ENCODE results near the gene HTRA3. TPM values are rescaled to one million over a fixed set of nuclear protein-coding genes. Genes with fewer than 3 reads are reported as not detected.

HTRA3 gene
- polyA plus RNA-seq, 1 donor, result 15.5 TPM

GRCh38 chr4:8282134-8282641, 12.6 kb downstream of the HTRA3 start:
- Histone ChIP-seq H3K36me3 (ENCODE audit: control insufficient read depth, insufficient read depth, low read length) (no peaks in the 10 kb centered on the region), H3K27me3 (ENCODE audit: control insufficient read depth, insufficient read depth, low read length) (no peaks in the 10 kb centered on the region), H3K4me1 (ENCODE audit: control insufficient read depth, insufficient read depth, low read length) (peaks cover 7% of the 10 kb centered on the region), H3K4me3 (ENCODE audit: low read length) (no peak overlapping the region), H3K27ac (ENCODE audit: low read length) (no peak overlapping the region), H3K9me3 (ENCODE audit: control insufficient read depth, low read depth, low read length) (no peaks in the 10 kb centered on the region)
- WGBS (ENCODE audit: insufficient coverage, low lambda C conversion rate), result no CpG with 5 or more reads among the region's 14 CpGs
- DNase-seq, result no peak

- H3K27ac ChIP-seq (ENCODE audit: low read length), result no peak overlapping the region
- no peak overlapping the region for H3K4me3 ChIP-seq (ENCODE audit: low read length)
- H3K9me3 ChIP-seq (ENCODE audit: control insufficient read depth, low read depth, low read length), result no peaks in the 10 kb centered on the region
- no peaks in the 10 kb centered on the region for H3K36me3 ChIP-seq (ENCODE audit: control insufficient read depth, insufficient read depth, low read length)
- no peak for DNase-seq
- peaks cover 4% of the 10 kb centered on the region for H3K4me1 ChIP-seq (ENCODE audit: control insufficient read depth, insufficient read depth, low read length)
- WGBS (ENCODE audit: insufficient coverage, low lambda C conversion rate), result 100% methylated on average over 2 of the region's 14 CpGs
- H3K27me3 ChIP-seq (ENCODE audit: control insufficient read depth, insufficient read depth, low read length), result no peaks in the 10 kb centered on the region
Observed at GRCh38 chr4:8282742-8283141, 13.2 kb downstream of the HTRA3 start.

GRCh38 chr4:8283161-8283560, 13.6 kb downstream of the HTRA3 start:
- no CpG with 5 or more reads among the region's 10 CpGs for WGBS (ENCODE audit: insufficient coverage, low lambda C conversion rate)

GRCh38 chr4:8283631-8284121, 14.1 kb downstream of the HTRA3 start:
- no peaks in the 10 kb centered on the region for H3K27me3 ChIP-seq (ENCODE audit: control insufficient read depth, insufficient read depth, low read length)
- H3K4me1 ChIP-seq (ENCODE audit: control insufficient read depth, insufficient read depth, low read length), result no peaks in the 10 kb centered on the region
- no peak for DNase-seq
- H3K9me3 ChIP-seq (ENCODE audit: control insufficient read depth, low read depth, low read length), result no peaks in the 10 kb centered on the region
- no peaks in the 10 kb centered on the region for H3K36me3 ChIP-seq (ENCODE audit: control insufficient read depth, insufficient read depth, low read length)
- H3K4me3 ChIP-seq (ENCODE audit: low read length), result no peak overlapping the region
- WGBS (ENCODE audit: insufficient coverage, low lambda C conversion rate), result no CpG with 5 or more reads among the region's 20 CpGs
- H3K27ac ChIP-seq (ENCODE audit: low read length), result no peak overlapping the region

More at GRCh38 chr4:8283161-8283560, 13.6 kb downstream of the HTRA3 start:
- no peaks in the 10 kb centered on the region for H3K9me3 ChIP-seq (ENCODE audit: control insufficient read depth, low read depth, low read length)
- H3K36me3 ChIP-seq (ENCODE audit: control insufficient read depth, insufficient read depth, low read length), result no peaks in the 10 kb centered on the region
- H3K27ac ChIP-seq (ENCODE audit: low read length), result no peak overlapping the region
- H3K4me3 ChIP-seq (ENCODE audit: low read length), result no peak overlapping the region
- H3K27me3 ChIP-seq (ENCODE audit: control insufficient read depth, insufficient read depth, low read length), result no peaks in the 10 kb centered on the region
- no peak for DNase-seq
- no peaks in the 10 kb centered on the region for H3K4me1 ChIP-seq (ENCODE audit: control insufficient read depth, insufficient read depth, low read length)

- WGBS (ENCODE audit: insufficient coverage, low lambda C conversion rate), result no CpG with 5 or more reads among the region's 11 CpGs
- Histone ChIP-seq H3K9me3 (ENCODE audit: control insufficient read depth, low read depth, low read length) (no peaks in the 10 kb centered on the region), H3K4me1 (ENCODE audit: control insufficient read depth, insufficient read depth, low read length) (no peaks in the 10 kb centered on the region), H3K4me3 (ENCODE audit: low read length) (no peak overlapping the region), H3K27ac (ENCODE audit: low read length) (no peak overlapping the region), H3K27me3 (ENCODE audit: control insufficient read depth, insufficient read depth, low read length) (no peaks in the 10 kb centered on the region), H3K36me3 (ENCODE audit: control insufficient read depth, insufficient read depth, low read length) (no peaks in the 10 kb centered on the region)
- no peak for DNase-seq
Observed at GRCh38 chr4:8284391-8284790, 14.8 kb downstream of the HTRA3 start.

- H3K36me3 ChIP-seq (ENCODE audit: control insufficient read depth, insufficient read depth, low read length), result no peaks in the 10 kb centered on the region
- no CpG with 5 or more reads among the region's 16 CpGs for WGBS (ENCODE audit: insufficient coverage, low lambda C conversion rate)
- no peak overlapping the region for H3K27ac ChIP-seq (ENCODE audit: low read length)
- H3K4me1 ChIP-seq (ENCODE audit: control insufficient read depth, insufficient read depth, low read length), result no peaks in the 10 kb centered on the region
- no peak overlapping the region for H3K4me3 ChIP-seq (ENCODE audit: low read length)
- H3K9me3 ChIP-seq (ENCODE audit: control insufficient read depth, low read depth, low read length), result no peaks in the 10 kb centered on the region
- H3K27me3 ChIP-seq (ENCODE audit: control insufficient read depth, insufficient read depth, low read length), result no peaks in the 10 kb centered on the region
- DNase-seq, result no peak
Observed at GRCh38 chr4:8285143-8285975, 15.8 kb downstream of the HTRA3 start.

- Histone ChIP-seq H3K4me3 (ENCODE audit: low read length) (no peak overlapping the region), H3K36me3 (ENCODE audit: control insufficient read depth, insufficient read depth, low read length) (no peaks in the 10 kb centered on the region), H3K4me1 (ENCODE audit: control insufficient read depth, insufficient read depth, low read length) (no peaks in the 10 kb centered on the region), H3K27me3 (ENCODE audit: control insufficient read depth, insufficient read depth, low read length) (no peaks in the 10 kb centered on the region), H3K27ac (ENCODE audit: low read length) (no peak overlapping the region), H3K9me3 (ENCODE audit: control insufficient read depth, low read depth, low read length) (no peaks in the 10 kb centered on the region)
- no peak for DNase-seq
- WGBS (ENCODE audit: insufficient coverage, low lambda C conversion rate), result no CpG with 5 or more reads among the region's 23 CpGs
Observed at GRCh38 chr4:8285976-8286718, 16.6 kb downstream of the HTRA3 start.

- no peaks in the 10 kb centered on the region for H3K27me3 ChIP-seq (ENCODE audit: control insufficient read depth, insufficient read depth, low read length)
- no peaks in the 10 kb centered on the region for H3K9me3 ChIP-seq (ENCODE audit: control insufficient read depth, low read depth, low read length)
- no peaks in the 10 kb centered on the region for H3K36me3 ChIP-seq (ENCODE audit: control insufficient read depth, insufficient read depth, low read length)
- no peak overlapping the region for H3K4me3 ChIP-seq (ENCODE audit: low read length)
- no peaks in the 10 kb centered on the region for H3K4me1 ChIP-seq (ENCODE audit: control insufficient read depth, insufficient read depth, low read length)
- DNase-seq, result no peak
- WGBS (ENCODE audit: insufficient coverage, low lambda C conversion rate), result no CpG with 5 or more reads among the region's 15 CpGs
- H3K27ac ChIP-seq (ENCODE audit: low read length), result no peak overlapping the region
Observed at GRCh38 chr4:8286719-8287342, 17.3 kb downstream of the HTRA3 start.

GRCh38 chr4:8287343-8288280, 18.1 kb downstream of the HTRA3 start:
- no peak overlapping the region for H3K27ac ChIP-seq (ENCODE audit: low read length)
- no peaks in the 10 kb centered on the region for H3K4me1 ChIP-seq (ENCODE audit: control insufficient read depth, insufficient read depth, low read length)
- 100% methylated on average over 1 of the region's 18 CpGs for WGBS (ENCODE audit: insufficient coverage, low lambda C conversion rate)
- no peaks in the 10 kb centered on the region for H3K9me3 ChIP-seq (ENCODE audit: control insufficient read depth, low read depth, low read length)
- no peak for DNase-seq
- H3K36me3 ChIP-seq (ENCODE audit: control insufficient read depth, insufficient read depth, low read length), result no peaks in the 10 kb centered on the region
- H3K27me3 ChIP-seq (ENCODE audit: control insufficient read depth, insufficient read depth, low read length), result no peaks in the 10 kb centered on the region
- H3K4me3 ChIP-seq (ENCODE audit: low read length), result no peak overlapping the region
